RWPE1 (cell line): Measurements from ENCODE around the gene SYT7.

Experiments used
- CTCF ChIA-PET: fragments of 350-600 bp; sonication (Branson Sonifier 250); formaldehyde crosslinking; extraction: SDS; loops from one replicate; lab custom pipeline; 2021; lab: Yijun Ruan, JAX
- POLR2A ChIA-PET: fragments of 400-600 bp; formaldehyde crosslinking; extraction: SDS; loops from one replicate; lab custom pipeline; 2020; ENCODE audit warnings: antibody characterized with exemption; ENCODE audit not compliant: low non-redundant PET; lab: Yijun Ruan, JAX
- DNase-seq: peaks from one replicate; pipeline ENCODE4 v3.0.0; 2012; ENCODE audit warnings: low spot score
- H3K27ac ChIP-seq: fragments of 450-650 bp; 2 replicates; pipeline ENCODE4 v1.5.1; 2017
- CTCF ChIP-seq: fragments of 450-650 bp; conservative IDR thresholded peaks from 2 replicates; pipeline ENCODE4 v1.5.1; 2017; ENCODE audit warnings: low read depth, mild to moderate bottlenecking

Gene SYT7

GRCh38 chr11:61571869-61572268 lies 9.0 kb downstream of the SYT7 start:
- TF ChIP-seq CTCF = no peak
- POLR2A ChIA-PET = no interaction called here
- CTCF ChIA-PET = interaction anchor here (0.6 kb wide), 1 partner anchor 61 kb away, joined by 7 read pairs; no protein-coding TSS in a partner anchor
- no peak for DNase-seq
- no peak overlapping the region for H3K27ac ChIP-seq

GRCh38 chr11:61571337-61571736 lies 9.5 kb downstream of the SYT7 start:
- no peak for TF ChIP-seq CTCF
- ChIA-PET POLR2A (no interaction called here), CTCF (interaction anchor here (0.6 kb wide), 1 partner anchor 61 kb away, joined by 7 read pairs; no protein-coding TSS in a partner anchor)
- H3K27ac ChIP-seq = no peak overlapping the region
- DNase-seq = no peak

GRCh38 chr11:61569701-61570100 lies 11.2 kb downstream of the SYT7 start:
- no peak for TF ChIP-seq CTCF
- CTCF ChIA-PET = interaction anchor here (0.7 kb wide), 1 partner anchor 67 kb away, joined by 4 read pairs; no protein-coding TSS in a partner anchor
- H3K27ac ChIP-seq = no peak overlapping the region
- DNase-seq = no peak
- POLR2A ChIA-PET = no interaction called here

- CTCF ChIA-PET = interaction anchor here (0.7 to 2.0 kb wide), 3 partner anchors 58 to 290 kb away, joined by 3 to 7 read pairs (median 4); no protein-coding TSS in a partner anchor
Measured at GRCh38 chr11:61569018-61569417, 11.9 kb downstream of the SYT7 start.

GRCh38 chr11:61567286-61568061 lies 13.4 kb downstream of the SYT7 start:
- peak; percentile 47 for TF ChIP-seq CTCF
- no peak overlapping the region for H3K27ac ChIP-seq
- ChIA-PET POLR2A (no interaction called here), CTCF (interaction anchor here (0.6 to 2.0 kb wide), 15 partner anchors 8 to 423 kb away, joined by 3 to 9 read pairs (median 4); no protein-coding TSS in a partner anchor)
- peak; percentile 88 for DNase-seq

More at GRCh38 chr11:61569018-61569417, 11.9 kb downstream of the SYT7 start:
- no peak for DNase-seq
- no peak for TF ChIP-seq CTCF
- POLR2A ChIA-PET = no interaction called here
- H3K27ac ChIP-seq = no peak overlapping the region

- no peak for TF ChIP-seq CTCF
- ChIA-PET CTCF (interaction anchor here (1.6 kb wide), 1 partner anchor 16 kb away, joined by 5 read pairs; no protein-coding TSS in a partner anchor), POLR2A (no interaction called here)
- no peak overlapping the region for H3K27ac ChIP-seq
- no peak for DNase-seq
Measured at GRCh38 chr11:61564936-61565696, 15.8 kb downstream of the SYT7 start.
